Measurements from ENCODE around the gene TMEM240.

TMEM240 gene

DNA sequence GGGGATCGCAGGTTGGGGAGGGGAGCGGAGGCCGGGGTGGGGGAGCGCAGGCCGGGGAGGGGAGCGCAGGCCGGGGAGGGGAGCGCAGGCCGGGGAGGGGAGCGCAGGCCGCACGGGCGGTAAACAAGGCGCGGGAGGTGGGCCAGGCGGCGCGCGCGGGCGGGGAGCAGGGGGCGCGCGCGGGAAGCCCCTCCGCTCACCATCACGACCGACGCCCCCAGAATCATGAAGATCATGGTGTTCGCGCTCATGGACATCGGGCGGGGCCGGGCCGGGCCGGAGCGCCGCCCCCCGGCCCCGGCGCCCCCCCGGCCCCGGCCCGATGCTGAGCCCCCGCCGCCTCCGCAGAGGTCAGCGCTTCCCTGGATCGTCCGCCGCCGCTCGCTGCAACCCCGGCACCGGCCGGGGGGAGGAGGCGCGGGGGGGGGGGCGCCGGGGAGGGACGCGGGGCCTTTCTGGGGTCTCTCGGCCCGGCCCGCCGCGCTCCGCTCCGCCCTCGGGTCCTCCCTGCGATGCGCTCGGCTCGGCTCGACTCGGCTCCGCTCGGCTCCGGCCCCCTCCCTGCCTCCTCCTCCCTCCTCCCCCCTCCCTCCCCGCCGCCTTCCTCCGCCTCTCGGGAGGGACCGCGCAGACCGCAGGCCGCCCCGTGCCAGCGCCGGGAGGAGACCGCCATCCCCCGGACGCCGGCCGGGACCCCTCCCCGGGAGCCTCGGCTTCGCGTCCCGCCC lies at the start of gene TMEM240:
Gene TMEM240, minus strand, starts transcription at position 535 of the 728 bp plus-strand sequence. Its CDS starts 278 bp downstream, at position 257.
- peak; percentile 52 to 55 for DNase-seq (ENCODE audit: low read depth in 2 of 2)

DNA sequence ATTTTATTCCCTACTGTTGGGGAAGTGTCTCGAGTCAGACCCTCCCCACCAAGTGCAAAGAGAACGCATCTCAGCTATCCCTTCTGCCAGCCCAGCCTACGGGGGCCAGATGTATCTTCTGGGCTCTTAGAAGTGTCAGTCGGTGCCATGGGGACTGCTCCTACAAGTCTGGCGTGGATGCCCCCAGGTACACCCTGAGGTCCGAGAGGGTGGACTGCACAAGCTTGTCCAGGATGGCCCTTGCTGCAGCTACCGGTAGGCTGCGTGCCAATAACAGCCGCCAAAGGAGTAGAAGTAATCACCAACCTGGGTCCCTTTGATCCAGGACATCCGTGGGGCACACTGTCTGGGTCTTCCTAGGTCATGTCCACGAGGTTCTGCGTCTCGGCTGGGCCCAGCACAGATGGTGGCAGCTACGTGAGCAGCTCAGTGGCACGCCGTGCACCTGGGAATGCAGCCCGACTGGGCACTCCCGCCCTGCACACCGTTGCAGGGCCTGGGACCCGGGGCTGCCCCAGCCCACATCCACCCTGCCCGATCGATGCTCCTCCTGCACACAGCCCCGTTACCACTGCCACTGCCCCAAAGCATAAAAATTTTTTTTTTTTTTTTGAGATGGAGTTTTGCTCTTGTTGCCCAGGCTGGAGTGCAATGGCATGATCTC lies 43.1 kb upstream of the TMEM240 start:
- DNase-seq (ENCODE audit: low read depth in 2 of 2), result no peak

DNA sequence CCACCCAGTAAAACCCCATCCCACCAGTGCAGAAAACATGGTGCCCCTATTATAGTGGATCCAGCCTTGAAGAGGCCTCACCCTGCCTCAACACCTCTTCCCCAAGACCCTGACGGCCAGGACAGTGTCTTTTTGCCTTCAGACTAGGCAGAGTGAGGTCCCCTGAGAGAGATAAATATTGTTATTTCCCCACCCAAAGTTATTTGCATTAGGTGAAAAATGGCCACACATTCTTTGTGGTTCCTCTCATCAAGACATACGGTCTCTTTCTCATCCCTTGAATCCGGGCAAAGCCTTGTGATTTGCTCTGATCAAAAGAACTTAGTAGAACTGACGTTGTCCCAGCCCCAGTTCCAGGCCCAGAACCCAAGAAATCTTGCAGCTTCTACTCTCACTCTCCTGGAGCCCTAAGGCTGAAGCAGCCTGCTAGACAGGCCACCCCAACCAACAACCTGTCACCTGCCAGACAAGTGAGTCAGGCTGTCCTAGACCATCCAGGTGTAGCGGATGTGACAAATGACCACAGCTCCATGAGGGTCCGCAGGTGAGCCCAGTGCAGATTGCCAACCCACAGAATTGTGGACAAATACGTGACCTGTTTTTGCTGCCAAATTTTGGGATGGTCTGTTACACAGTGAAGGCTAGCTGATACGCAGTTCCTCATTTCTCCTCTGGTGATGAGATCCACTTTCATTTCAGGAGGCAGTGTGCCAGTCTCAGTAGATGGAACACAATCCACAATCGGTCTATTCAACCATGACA lies 42.3 kb upstream of the TMEM240 start:
- DNase-seq (ENCODE audit: low read depth in 2 of 2), result no peak

DNA sequence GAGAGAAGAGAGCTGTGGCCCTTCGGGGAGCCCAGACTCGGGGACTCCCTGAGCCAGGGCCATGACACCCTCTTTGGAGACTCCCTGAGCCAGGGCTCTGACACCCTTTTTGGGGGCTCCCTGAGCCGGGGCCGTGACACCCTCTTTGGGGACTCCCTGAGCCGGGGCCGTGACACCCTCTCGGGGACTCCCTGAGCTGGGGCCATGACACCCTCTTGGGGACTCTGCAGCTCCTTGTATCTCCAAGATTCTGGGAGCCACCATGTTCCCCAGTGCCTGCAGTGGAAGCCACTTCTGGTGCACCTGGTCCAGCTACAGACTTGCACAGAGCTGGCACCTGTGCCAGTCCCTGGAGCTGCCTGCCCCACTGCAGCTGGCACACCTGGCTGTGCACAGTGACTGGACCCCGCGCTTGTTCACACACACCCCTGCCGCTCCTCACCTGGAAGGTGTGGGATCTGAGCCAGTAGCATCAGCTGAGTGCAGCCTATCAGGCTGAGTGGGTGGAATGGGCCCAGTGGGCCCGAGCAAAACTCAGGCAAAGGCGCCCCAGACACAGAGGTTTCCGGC lies 38.0 kb upstream of the TMEM240 start:
- no peak for DNase-seq (ENCODE audit: low read depth in 2 of 2)

GRCh38 chr1:1577367-1578011 lies 37.1 kb upstream of the TMEM240 start:
- DNase-seq (ENCODE audit: low read depth in 2 of 2), result no peak

DNA sequence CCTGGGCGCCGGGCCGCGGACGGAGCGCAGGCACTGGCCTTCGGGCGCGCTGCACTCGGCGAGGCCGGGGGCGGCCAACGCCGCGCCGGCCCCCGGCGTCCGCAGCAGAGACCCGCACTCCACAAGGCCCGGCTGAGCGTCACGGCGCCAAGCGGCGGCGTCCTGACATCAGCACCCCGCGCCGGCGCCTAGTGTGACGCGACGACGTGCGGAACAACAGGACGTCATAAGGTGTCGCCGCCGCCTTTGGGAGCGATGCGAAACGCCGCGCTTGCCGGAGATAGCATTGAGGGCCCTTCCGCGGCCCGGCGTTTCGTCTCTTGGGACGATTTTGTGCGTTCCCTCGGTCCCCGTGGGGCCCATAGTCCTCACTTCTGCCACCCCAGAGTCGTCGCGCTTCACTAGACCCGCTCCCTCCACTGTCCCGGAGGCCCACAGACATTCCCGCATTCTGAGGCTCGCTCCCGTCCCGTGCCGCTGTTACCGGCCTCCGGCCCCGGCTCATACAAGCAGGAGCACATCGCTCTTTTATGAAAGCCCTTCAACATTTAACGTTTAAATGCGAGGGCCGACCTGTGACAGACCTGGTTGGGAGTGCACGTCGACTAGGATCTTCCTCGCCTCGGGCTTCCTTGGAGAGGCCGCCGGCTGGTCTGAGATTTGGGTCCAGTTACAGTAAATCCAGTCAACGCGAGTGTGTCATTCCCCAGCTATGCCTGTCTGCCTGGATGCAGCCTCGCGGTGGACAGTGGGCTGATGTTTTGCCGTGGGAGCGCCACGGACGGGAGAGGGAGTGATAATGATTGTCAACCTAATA lies 34.5 kb upstream of the TMEM240 start, which contains the start of gene SSU72:
Gene SSU72, minus strand, starts transcription at position 143 of the 817 bp plus-strand sequence. CDS start 306 bp downstream, outside the sequence.
- DNase-seq (ENCODE audit: low read depth in 2 of 2), result peak; percentile 74 to 79

DNA sequence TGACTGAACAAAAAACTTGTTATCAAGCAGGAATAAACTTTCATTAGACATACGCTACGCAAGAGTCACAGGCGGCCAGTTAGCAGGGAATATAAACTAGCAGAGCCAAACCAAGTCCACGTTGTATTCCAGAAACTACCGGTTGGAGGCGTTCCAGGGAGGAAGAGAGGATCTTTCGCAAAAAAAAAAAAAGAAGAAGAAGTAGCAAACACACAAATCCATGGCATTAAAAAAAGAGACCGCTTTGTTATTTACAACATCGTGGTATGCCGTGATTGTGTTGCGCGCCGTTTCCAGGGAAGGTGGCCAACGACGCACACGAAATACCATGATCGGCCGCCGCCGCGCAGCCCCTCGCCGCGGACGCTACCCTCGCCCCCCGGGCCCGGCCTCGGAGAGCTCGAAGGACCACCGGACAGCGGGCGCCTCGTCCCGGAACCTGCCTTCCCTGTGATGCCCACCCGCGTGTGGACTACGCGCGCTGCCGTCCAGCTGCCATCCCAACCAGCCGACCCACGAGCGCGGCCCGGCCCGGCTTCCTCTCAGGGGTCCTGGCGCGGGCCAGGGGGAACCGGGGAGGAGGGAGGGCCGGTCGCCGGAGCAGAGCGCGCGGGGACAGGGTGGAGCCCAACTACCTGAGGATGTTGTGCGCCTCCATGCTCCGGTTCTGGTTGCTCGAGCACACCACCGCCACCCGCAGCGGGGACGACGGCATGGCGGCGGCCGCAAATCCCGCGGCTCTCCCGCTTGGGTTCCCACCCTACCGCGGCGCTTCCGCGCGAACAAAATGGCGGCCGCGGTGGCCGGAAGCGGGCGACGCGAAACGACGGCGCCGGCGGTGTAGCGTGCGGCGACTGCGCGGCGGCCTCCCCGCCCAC lies 33.7 kb upstream of the TMEM240 start:
- DNase-seq (ENCODE audit: low read depth in 2 of 2), result peak in 1 of 2 experiments; percentile 34

GRCh38 chr1:1569341-1569740 lies 28.9 kb upstream of the TMEM240 start:
- DNase-seq (ENCODE audit: low read depth in 2 of 2), result no peak

DNA sequence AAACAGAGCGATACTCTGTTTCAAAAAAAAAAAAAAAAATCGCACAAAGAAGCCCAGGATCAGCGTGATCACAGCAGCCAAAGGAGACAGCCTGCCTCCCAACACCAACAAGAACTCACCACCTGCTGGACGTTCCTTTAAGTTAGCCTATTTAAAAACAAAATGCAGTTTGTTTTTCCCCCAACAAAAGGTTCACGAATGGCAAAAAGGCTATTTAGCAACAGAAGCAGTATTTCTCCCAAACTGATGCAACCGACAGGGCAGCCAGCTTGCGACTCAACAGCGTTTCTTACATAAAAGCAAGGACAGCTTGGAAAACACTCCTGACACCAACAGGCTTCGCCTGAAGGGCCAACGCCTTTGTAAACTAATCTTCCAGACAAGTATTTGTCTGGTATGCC lies 27.5 kb upstream of the TMEM240 start:
- DNase-seq (ENCODE audit: low read depth in 2 of 2), result no peak

DNA sequence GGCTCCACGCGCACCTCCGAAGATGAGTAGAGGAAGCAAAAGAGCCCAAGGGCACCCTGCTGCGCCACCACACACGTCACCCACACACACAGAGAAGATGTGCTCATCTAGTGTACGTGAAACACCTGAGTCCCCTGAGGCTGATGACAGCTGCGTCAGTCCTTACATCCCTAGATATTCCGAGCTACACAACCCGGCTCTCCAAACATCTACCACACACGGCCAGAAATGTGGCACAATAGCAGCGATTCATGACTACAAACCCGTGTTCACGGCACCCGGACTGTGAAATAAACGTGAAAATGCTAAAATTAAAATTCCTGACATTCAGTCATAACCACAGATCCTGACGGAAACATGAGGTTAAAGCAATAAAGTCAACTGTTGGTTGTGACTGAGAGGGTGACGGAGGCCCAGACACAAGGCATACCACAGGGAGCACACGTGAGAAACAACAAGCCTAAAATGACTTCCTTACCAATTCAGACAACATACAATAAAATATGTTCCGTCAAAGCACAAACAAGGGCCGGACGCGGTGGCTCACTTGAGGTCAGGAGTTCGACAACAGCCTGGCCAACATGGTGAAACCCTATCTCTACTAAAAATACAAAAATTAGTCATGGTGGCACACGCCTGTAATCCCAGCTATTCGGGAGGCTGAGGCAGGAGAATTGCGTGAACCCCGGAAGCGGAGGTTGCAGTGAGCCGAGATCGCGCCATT lies 26.9 kb upstream of the TMEM240 start:
- no peak for DNase-seq (ENCODE audit: low read depth in 2 of 2)

- DNase-seq (ENCODE audit: low read depth in 2 of 2), result no peak
These were observed 24.9 kb upstream of the TMEM240 start for GRCh38 chr1:1565340-1565739.

DNA sequence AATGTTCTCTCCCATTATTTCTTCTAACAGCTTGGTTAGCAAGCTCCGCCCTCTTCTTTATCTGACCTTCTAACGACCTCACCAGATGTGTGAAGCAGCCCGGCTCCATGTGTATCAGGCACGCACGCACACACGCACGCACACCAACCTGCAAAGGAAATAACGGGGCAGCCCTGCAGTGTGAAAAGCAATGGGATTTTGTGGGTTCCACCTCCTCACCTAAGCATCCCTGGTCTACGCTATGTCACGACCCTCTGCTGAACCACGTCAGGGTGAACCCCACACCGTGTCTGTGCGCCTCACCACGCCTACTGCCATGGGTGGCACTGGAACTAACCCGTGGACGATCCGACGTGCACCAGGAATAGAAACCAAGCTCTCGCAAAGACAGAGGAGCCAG lies 23.8 kb upstream of the TMEM240 start:
- DNase-seq (ENCODE audit: low read depth in 2 of 2), result no peak

GRCh38 chr1:1563688-1564087 lies 23.3 kb upstream of the TMEM240 start:
- no peak for DNase-seq (ENCODE audit: low read depth in 2 of 2)

DNA sequence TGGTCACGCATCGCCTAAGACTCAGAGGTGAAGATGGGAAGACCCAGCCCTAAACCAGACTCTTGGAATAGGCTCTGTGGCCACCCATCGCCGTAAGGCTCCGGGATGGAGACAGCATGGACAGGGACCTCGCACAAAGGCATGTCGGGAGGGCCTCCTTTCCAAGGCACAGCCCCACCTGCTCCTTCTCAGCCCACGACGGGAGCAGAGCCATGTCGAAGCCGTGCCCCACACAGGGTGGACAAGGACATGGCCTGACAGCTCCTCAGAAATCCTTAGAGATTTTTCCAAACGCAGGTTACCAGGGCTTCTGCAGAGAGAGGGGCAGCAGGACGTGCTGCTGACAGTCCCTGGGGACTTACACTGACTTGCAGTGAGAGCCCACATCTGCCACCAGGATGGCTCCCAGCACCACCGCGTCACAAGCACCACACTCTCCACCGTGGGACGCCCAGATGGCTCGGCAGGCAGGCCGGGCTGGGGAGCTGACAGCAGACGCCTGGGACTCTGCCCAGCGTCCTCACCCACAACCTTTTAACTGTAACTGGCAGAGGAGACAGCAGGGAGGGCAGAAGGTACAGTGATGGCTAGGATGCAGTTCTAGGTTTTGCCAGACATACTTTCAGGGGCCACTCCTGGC lies 22.3 kb upstream of the TMEM240 start:
- DNase-seq (ENCODE audit: low read depth in 2 of 2), result no peak

DNA sequence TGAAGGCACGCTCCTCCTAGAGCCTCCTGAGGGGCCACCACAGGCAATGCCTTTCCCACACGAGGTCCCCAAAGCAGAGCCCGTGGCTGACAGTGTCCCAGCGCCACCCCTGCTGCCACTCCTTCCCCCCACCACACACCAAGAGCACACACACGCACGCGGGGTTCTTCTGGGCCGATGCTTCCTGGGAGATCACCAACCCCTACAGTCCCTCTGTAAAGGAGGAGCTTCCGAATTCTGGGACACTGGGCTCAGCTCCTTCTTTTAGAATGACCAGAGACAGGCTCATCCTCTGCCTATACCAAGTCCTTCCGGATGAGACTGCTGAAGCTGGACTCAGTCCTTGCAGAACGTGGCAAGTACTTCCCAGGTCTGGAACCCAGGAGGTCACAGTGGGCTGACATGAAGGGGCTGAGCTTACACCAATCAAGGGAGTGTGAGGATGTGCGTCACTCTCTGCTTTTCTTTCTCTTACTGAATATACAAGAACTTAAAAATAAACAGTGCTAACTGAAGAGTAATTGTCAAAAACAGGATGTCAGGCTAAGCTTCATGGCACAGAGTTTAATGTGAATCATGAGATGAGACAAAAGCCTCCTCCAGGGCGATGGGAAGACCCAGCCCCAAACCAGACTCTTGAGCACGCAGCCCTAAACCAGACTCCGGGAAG lies 21.5 kb upstream of the TMEM240 start:
- no peak for DNase-seq (ENCODE audit: low read depth in 2 of 2)

- no peak for DNase-seq (ENCODE audit: low read depth in 2 of 2)
These were observed 19.8 kb upstream of the TMEM240 start for GRCh38 chr1:1560178-1560577.

GRCh38 chr1:1559066-1559465 lies 18.6 kb upstream of the TMEM240 start:
- DNase-seq (ENCODE audit: low read depth in 2 of 2), result no peak

DNA sequence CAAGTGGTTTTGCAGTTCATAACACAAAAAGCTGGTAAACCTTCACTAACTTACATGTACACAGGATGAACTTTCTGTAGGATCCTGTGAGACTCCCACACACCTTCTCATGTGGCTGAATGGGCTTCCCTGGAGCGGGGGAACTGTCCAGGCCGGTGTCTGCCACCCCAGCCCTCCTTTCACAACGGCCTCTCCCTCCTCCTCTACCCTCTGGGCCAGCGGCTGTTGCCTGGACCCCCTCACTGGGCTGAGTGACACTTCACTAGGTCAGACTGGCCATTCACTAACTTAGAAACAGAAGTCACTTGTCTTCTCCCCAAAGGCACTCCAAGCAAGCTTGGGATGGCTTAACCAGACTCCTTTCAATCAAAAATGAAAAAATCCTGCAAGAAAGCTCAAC lies 18.2 kb upstream of the TMEM240 start:
- no peak for DNase-seq (ENCODE audit: low read depth in 2 of 2)
